Hepatic stellate cell (primary cell): Measurements from ENCODE around the gene SULT1C3.

Experiments
- DNase-seq: peaks from one replicate; pipeline ENCODE4 v3.0.0; 2011; ENCODE audit warnings: low spot score

Gene SULT1C3

DNA sequence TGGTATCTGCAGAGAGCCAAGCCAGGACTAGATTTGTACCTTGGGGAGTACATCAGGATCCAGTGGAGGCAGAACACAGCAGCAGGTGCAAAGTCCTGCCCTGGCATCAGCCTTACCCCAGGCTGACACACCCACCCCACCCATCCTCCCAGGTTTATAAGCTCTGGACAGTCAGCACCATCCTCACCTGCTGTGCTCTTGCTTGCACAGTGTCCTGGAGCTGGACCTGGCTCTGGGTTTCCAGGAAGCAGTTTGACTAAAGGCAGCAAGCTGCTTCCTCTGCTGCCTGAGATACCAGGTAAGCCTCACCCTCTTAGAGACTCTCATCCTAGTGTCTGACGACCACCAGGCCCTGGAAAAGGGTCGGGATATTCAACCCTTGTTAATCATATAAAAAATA lies at the start of gene SULT1C3:
Gene SULT1C3, plus strand, starts transcription at position 183 of the 400 bp plus-strand sequence. CDS start 7,227 bp downstream, outside the sequence.
- no peak for DNase-seq

GRCh38 chr2:108193251-108193650 lies 46.5 kb upstream of the SULT1C3 start:
- DNase-seq: no peak

GRCh38 chr2:108194409-108195132 lies 45.2 kb upstream of the SULT1C3 start:
- no peak for DNase-seq

- no peak for DNase-seq
Measured at GRCh38 chr2:108195133-108195439, 44.7 kb upstream of the SULT1C3 start.

- peak; percentile 26 for DNase-seq
Measured at GRCh38 chr2:108199726-108200125, 40.0 kb upstream of the SULT1C3 start.

GRCh38 chr2:108200569-108200968 lies 39.2 kb upstream of the SULT1C3 start:
- no peak for DNase-seq

DNA sequence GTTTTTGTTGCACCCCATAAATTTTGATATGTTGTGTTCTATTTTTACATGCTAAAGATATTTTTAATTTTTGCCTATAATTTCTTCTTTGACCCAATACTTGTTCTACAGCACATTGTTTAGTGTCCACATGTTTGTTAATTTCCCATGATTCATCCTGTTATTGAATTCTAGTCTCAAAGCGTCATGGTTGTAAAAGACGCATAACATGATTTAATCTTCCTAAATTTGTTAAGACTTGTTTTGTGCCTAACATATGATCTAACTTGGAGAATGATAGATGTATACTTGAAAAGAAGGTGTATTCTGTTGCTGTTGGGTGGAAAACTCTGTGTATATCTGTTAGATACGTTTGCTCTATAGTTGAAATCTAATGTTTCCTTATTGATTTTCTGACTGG lies 27.1 kb upstream of the SULT1C3 start:
- DNase-seq: no peak

DNA sequence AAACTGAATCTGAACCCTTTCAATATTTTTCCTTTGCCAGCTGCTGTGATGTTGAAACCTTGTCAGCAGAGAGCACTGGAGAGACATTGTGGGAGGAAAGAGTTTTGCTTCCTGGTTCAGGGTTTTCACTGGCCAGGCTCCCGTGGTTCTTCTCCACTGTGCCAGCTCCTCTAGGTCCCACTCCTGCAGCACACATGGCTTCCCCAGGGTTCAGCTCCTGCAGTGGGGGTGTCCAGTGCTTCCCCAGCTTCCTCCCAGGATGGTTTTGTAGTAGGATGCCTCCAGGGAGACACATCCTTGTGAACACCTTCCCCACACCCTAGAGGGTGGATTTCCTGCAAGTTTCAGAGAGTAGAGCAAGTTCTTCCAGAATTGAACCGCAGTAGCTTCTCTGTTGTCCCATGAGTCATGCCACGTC lies 24.0 kb upstream of the SULT1C3 start:
- DNase-seq: peak; percentile 32

DNA sequence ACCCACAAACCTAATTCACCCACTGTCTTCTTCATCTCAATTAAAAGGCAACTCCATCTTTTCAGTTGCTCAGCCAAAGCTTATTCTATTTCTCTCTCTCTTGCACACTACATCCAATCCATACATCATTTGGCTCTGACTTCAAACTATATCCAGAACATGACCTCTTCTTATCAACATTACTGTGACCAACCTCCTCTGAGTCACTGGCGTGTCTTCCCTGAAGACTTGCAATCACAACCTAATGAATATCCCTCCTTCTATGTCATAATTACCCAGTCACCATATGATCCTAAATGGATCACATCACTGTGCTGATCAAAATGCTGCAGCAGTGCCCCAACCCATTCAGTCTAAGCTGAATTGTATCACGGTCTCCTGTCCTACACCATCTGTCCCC lies 22.6 kb upstream of the SULT1C3 start:
- no peak for DNase-seq

GRCh38 chr2:108219688-108220087 lies 20.1 kb upstream of the SULT1C3 start:
- DNase-seq: no peak

DNA sequence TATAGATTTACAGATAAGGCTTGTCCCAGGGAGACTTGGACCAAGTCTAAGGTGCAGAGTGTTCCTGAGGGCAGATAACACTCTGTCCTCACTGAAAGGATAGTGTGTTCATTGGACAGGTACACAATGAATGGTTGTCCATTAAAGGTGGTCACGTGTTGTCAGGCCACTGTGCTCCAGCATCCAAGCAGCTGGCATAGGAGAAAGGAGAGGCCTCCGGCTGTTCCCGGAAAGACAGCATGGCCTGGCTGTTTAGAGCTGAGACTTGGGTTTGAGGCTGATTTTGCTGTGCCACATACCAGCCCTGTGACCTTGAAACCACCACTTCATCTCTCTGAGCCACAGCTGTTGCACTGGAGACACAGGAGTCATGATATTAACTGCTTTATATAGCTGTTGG lies 19.6 kb upstream of the SULT1C3 start:
- DNase-seq: no peak

GRCh38 chr2:108220942-108221541 lies 18.7 kb upstream of the SULT1C3 start:
- no peak for DNase-seq

DNA sequence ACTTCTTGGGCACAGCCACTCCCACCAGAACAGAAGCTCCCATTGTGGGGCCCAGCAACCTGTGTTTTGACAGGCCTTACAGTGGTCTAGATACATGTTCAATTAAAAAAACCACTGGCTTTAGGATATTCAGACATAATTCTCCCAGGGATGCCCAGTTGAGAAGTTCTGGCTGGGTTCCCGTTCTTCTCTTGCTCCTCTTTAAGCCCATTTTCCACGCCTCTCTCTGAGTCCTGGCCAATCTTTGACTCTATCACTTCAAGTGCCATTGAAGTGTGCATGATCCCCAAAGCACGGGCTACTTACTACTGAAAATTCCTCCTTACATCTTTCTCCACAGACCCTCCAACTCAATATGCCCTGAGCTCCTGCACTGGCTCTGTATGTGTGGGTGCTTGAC lies 17.5 kb upstream of the SULT1C3 start:
- no peak for DNase-seq

- no peak for DNase-seq
Measured at GRCh38 chr2:108223573-108223972, 16.2 kb upstream of the SULT1C3 start.

- no peak for DNase-seq
Measured at GRCh38 chr2:108224022-108224421, 15.7 kb upstream of the SULT1C3 start.

DNA sequence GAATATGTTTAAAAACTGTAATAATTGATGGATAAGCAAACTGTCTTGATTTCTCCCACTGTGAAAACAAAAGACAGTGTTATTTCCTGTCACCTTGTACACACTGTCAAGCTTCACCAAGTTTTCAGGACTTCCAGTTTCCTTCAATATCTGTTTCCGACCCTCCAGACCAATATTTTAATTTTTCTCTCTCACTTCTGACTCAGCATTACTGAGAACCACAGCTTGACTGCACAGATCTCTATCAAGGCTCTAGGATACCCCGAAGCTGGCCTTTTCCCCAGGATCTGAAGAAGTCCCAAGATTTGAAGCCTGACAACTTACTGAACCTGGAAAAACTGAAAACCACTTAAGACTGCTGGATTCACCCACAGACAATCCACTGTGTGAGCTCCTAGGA lies 13.2 kb upstream of the SULT1C3 start:
- DNase-seq: no peak

- no peak for DNase-seq
Measured at GRCh38 chr2:108228006-108228405, 11.8 kb upstream of the SULT1C3 start.

DNA sequence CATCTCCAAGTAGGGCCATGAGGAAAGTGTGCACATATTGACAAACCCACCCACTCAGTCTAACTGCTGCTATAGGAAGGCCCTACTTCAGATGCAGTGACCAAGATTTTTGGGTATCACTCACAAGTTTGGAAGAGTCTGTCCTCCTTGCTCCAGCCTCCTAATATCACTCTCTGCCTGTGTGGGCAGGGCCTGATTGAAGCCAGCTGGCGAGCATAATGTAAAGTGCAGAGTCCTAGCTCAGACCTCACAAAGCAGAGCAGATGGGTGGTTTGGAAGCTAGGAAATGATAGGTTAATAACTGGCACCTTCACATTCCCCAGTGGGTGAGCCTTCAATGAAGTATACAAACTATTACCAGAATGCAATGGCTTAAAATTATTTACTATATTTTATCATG lies 11.2 kb upstream of the SULT1C3 start:
- DNase-seq: no peak

GRCh38 chr2:108229875-108230274 lies 9.9 kb upstream of the SULT1C3 start:
- no peak for DNase-seq

- DNase-seq: no peak
Measured at GRCh38 chr2:108235577-108235976, 4.2 kb upstream of the SULT1C3 start.

DNA sequence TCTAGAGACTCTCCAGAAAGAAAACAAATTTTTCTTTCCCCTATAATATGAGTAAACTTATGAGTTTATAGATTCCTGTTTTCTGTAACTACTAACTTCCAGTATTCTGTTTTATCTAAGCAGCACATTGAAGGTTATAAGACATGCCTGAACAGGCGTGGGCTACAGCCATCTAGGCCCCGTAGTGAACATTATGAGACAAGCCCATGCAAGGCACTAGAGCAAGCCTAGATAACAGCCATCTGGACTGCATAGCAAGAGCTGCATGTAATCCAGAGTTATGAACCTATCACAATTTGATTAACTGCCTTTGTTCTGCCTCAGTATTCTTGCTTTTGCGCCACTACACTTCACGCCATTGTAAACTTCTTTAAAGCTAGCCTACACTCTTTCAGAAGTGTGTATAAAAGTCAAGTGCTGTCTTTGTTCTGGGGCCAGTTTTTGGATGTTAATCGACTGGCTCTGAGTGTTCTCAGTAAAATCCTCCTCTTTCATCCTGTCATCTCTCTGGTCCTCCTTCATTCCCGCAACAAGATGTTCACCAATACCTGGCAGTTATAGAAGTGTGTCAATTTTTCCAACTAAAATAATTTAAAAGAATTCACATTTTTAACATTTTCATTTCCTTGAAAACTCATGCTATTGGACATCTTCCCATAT lies 3.0 kb upstream of the SULT1C3 start:
- DNase-seq: no peak

DNA sequence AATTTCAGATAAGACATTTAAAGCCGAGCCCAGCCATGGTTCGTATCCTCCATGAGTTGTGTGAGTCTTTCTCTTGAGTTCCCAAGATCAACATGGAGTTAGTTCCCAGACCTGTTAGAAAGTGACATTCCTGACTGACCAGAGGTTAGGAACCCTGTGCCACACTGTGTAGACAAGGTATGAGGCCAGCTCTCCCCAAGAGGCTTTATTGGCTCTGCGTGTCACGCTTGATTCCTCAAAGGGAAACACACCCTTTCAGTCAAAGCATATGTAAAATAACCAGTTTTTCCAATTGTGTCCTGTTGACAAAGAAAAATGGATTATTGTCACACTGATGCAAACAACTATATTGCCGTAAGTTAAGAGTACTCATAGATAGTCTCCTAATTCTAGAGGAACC lies 1.2 kb downstream of the SULT1C3 start:
- DNase-seq: no peak

DNA sequence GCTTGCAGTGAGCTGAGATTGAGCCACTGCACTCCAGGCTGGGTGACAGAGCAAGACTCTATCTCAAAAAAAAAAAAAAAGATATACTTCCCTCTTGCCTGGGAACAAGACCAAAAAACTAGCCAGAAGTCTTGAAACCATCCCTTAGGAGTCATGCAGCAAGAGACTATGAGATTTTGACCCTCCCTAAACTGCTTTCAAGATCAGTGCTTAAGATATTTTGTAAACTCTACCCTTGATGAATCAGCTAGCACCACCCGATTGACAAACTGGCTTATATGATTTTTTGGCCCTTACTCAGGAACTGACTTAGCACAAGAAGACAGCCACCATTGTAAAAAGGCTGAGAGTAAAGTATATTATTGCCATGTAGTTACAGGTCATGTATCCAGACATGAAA lies 3.8 kb downstream of the SULT1C3 start:
- DNase-seq: no peak
